Panc1 (cell line): ENCODE data around the gene PFKL. TPM values are rescaled to one million over a fixed set of nuclear protein-coding genes. Genes with fewer than 3 reads are reported as not detected.
"Not testable (repeated sequence)": the region's sequence is repeated elsewhere in the genome, so short reads cannot be mapped to it uniquely, and the experiment has no call there.

Experiments
- ATAC-seq: fragments of 200-7000 bp; cut with Tn5 transposase; 2 replicates; pipeline ENCODE4 v1.9.1; 2020; ENCODE audit warnings: mild to moderate bottlenecking, moderate library complexity
- BruUV-seq: library from RNA; stranded (reverse); fragments of 400-500 nt; replicated peaks from 2 replicates; lab custom pipeline; 2021; lab: Mats Ljungman, UMichigan
- CTCF ChIA-PET: fragments of 300-600 bp; sonication (Branson Sonifier 250); formaldehyde crosslinking; loops from one replicate; lab custom pipeline; 2022; ENCODE audit warnings: antibody characterized with exemption; lab: Charles Lee
- POLR2A ChIA-PET: fragments of 300-600 bp; sonication (Branson Sonifier 250); formaldehyde crosslinking; loops from one replicate; lab custom pipeline; 2022; ENCODE audit warnings: antibody characterized with exemption; lab: Charles Lee
- DNase-seq: peaks from one replicate; pipeline ENCODE4 v3.0.0-alpha.2; 2010; ENCODE audit warnings: low read depth, low spot score
- H3K27ac ChIP-seq: 2 replicates; pipeline ENCODE4 v1.5.1; 2011; ENCODE audit warnings: mild to moderate bottlenecking, low read length, inconsistent platforms
- H3K27me3 ChIP-seq: fragments of 200-500 bp; sonication (Bioruptor generic); 2 replicates; pipeline ENCODE4 v1.6.0; 2014; ENCODE audit warnings: low read length, inconsistent platforms; ENCODE audit not compliant: control insufficient read depth, insufficient read depth
- H3K36me3 ChIP-seq: fragments of 200-500 bp; sonication (Bioruptor generic); 2 replicates; pipeline ENCODE4 v1.5.1; 2014; ENCODE audit warnings: inconsistent platforms, mild to moderate bottlenecking, low read length, moderate library complexity; ENCODE audit not compliant: control insufficient read depth, insufficient read depth
- H3K4me1 ChIP-seq: 2 replicates; pipeline ENCODE4 v1.5.1; 2011; ENCODE audit warnings: inconsistent platforms, mild to moderate bottlenecking, low read length, moderate library complexity; ENCODE audit not compliant: control insufficient read depth, insufficient read depth
- H3K4me3 ChIP-seq, 2 experiments: 2 replicates each; pipeline ENCODE4 v1.5.1; 2011 to 2012; ENCODE audit warnings: low read depth in 2 of 2, low read length in 2 of 2, mild to moderate bottlenecking in 2 of 2, inconsistent platforms in 1 of 2, moderate library complexity in 1 of 2
- H3K9me3 ChIP-seq: fragments of 200-500 bp; sonication (Bioruptor generic); 2 replicates; pipeline ENCODE4 v1.5.1; 2014; ENCODE audit warnings: low read depth, mild to moderate bottlenecking, inconsistent platforms, low read length, moderate library complexity; ENCODE audit not compliant: control insufficient read depth, insufficient read depth
- CTCF ChIP-seq: fragments of 450-650 bp; IDR thresholded peaks from 2 replicates; pipeline ENCODE4 v1.5.1; 2017; ENCODE audit warnings: mild to moderate bottlenecking
- POLR2AphosphoS5 ChIP-seq: IDR thresholded peaks from 2 replicates; pipeline ENCODE4 v1.6.1; 2012; ENCODE audit warnings: mild to moderate bottlenecking, low read depth, low read length, moderate library complexity
- SIN3A ChIP-seq: IDR thresholded peaks from 2 replicates; pipeline ENCODE4 v1.6.1; 2012; ENCODE audit warnings: low read depth, mild to moderate bottlenecking, low read length, moderate library complexity, borderline replicate concordance; ENCODE audit not compliant: insufficient read depth
- TCF7L2 ChIP-seq: IDR thresholded peaks from 2 replicates; pipeline ENCODE4 v1.6.1; 2011; ENCODE audit warnings: mild to moderate bottlenecking, low read depth, low read length, inconsistent platforms
- in situ Hi-C: cut with HindIII; loops from 2 replicates; pipeline ENCODE4 v1.10.0; 2016; ENCODE audit warnings: low sequenced_read_pairs, low pct_unique_long_range_greater_than_20kb
- intact Hi-C: fragments of 100-400 bp; cut with micrococcal nuclease; formaldehyde crosslinking; loops from one replicate; pipeline ENCODE4 v1.10.0; 2022; ENCODE audit not compliant: unreplicated experiment
- total RNA-seq: library from RNA; stranded (reverse); gene quantifications from one replicate; pipeline ENCODE4 v1.2.1, GENCODE V29; 2021; ENCODE audit not compliant: unreplicated experiment
- TF ChIP-seq, protein P1 (sequence below), 2 experiments: IDR thresholded peaks; 2 replicates each; pipeline ENCODE4 v1.6.1; 2011 to 2012; ENCODE audit warnings: low read depth in 2 of 2, control low read depth in 1 of 2, low read length in 1 of 2, mild to moderate bottlenecking in 1 of 2, moderate library complexity in 1 of 2; ENCODE audit not compliant: insufficient read depth in 1 of 2

The PFKL gene
- total RNA-seq, 1 experiment from 2014 or later: 70.1 TPM

DNA sequence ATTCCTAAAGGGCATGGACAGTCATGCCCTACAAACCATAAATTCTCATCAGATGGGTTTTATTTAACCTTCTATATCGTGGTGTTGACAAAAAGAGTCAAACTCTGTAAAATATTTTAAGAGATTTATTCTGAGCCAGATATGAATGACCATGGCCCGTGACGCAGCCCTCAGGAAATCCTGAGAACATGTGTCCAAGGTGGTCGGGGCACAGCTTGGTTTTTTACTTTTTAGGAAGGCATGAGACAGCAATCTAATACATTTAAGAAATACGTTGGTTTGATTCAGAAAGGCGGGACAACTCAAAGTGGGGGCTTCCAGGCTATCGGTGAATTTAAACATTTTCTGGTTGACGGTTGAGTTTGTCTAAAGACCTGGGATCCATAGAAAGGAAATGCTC is 43.1 kb downstream of the PFKL start:
- BruUV-seq, intact Hi-C loops, H3K4me3 ChIP-seq, H3K4me1 ChIP-seq, POLR2A ChIA-PET, ATAC-seq, CTCF ChIA-PET, DNase-seq, H3K36me3 ChIP-seq, in situ Hi-C loops, H3K27me3 ChIP-seq, H3K9me3 ChIP-seq, H3K27ac ChIP-seq: not testable (repeated sequence)

DNA sequence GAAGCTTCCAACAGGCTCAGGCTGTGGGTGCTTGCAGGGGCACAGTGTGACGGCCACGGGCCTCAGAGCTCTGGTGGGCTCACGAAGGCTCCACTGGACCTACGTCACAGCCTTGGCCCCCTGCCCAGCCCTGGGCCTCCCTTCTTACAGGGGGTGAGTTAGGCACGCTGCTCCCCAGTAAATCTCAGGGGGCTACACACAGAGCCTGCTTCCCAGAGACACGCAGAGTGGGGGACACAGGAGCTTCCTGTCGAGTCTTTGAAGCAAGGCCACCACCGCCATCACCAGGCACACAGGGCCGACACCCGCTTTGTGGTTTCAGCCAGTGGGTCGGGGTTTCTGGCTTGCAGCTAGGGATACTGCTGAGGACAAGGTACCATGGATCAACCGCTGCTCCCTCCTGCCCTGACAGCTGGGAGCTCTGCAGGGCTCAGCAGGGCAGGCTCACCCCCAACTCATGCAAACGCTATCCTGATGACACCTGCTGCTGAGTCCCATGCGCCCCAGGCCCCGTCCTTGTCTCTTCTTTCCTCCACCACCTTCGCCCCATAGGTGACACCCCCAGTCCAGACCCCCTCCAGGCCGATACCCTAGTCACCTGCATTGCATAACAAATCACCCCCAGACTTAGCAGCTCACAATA is 44.8 kb downstream of the PFKL start:
- Histone ChIP-seq H3K4me1 (peaks cover 4% of the 10 kb centered on the region; the same call in 1 of the 2 replicates), H3K4me3 (no peak overlapping the region), H3K27ac (no peak overlapping the region), H3K27me3 (no peaks in the 10 kb centered on the region), H3K36me3 (no peaks in the 10 kb centered on the region), H3K9me3 (no peaks in the 10 kb centered on the region)
- TF ChIP-seq, protein P1, sequence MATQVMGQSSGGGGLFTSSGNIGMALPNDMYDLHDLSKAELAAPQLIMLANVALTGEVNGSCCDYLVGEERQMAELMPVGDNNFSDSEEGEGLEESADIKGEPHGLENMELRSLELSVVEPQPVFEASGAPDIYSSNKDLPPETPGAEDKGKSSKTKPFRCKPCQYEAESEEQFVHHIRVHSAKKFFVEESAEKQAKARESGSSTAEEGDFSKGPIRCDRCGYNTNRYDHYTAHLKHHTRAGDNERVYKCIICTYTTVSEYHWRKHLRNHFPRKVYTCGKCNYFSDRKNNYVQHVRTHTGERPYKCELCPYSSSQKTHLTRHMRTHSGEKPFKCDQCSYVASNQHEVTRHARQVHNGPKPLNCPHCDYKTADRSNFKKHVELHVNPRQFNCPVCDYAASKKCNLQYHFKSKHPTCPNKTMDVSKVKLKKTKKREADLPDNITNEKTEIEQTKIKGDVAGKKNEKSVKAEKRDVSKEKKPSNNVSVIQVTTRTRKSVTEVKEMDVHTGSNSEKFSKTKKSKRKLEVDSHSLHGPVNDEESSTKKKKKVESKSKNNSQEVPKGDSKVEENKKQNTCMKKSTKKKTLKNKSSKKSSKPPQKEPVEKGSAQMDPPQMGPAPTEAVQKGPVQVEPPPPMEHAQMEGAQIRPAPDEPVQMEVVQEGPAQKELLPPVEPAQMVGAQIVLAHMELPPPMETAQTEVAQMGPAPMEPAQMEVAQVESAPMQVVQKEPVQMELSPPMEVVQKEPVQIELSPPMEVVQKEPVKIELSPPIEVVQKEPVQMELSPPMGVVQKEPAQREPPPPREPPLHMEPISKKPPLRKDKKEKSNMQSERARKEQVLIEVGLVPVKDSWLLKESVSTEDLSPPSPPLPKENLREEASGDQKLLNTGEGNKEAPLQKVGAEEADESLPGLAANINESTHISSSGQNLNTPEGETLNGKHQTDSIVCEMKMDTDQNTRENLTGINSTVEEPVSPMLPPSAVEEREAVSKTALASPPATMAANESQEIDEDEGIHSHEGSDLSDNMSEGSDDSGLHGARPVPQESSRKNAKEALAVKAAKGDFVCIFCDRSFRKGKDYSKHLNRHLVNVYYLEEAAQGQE (IDR thresholded peaks at IDR 0.05; ENCODE audit: insufficient read depth in 1 of 2, low read depth in 2 of 2, low read length in 1 of 2): no peak
- TF ChIP-seq POLR2AphosphoS5 (no peak), CTCF (no peak), SIN3A (no peak), TCF7L2 (no peak)
- CTCF ChIA-PET: no interaction called here
- in situ Hi-C loops (no loop called here), intact Hi-C loops (no loop called here)
- BruUV-seq: no TSS peak
- ATAC-seq: no peak
- POLR2A ChIA-PET: no interaction called here
- DNase-seq: no peak

DNA sequence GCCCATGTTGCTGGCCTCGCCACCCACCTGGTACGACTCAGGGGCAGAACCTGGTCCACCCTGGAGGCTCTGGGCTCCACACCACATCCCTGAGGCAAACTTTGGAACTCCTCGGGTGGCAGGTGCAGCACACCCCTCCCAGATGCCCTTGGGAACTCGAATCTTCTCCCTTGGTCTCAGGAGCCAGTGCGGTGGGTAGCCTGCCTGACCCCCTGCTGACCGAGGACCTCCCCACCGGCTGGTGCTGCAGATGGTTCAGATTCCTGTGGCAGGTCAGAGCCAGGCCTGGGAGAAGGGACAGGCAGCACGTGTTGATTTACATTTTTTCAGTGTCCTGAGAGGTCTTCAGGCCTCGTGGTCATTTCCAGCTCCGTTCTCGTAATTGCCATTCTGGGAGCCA is 45.6 kb downstream of the PFKL start:
- intact Hi-C loops: no loop called here
- Histone ChIP-seq H3K27ac (no peak overlapping the region), H3K27me3 (no peaks in the 10 kb centered on the region), H3K4me1 (peaks cover under 1% of the 10 kb centered on the region; the same call in 1 of the 2 replicates), H3K9me3 (no peaks in the 10 kb centered on the region), H3K36me3 (no peaks in the 10 kb centered on the region), H3K4me3 (no peak overlapping the region)
- CTCF ChIA-PET: no interaction called here
- POLR2A ChIA-PET: no interaction called here
- ATAC-seq: no peak
- DNase-seq: no peak
- BruUV-seq: no TSS peak
- in situ Hi-C loops: no loop called here
- no peak for TF ChIP-seq TCF7L2
- no peak for TF ChIP-seq CTCF
- no peak for TF ChIP-seq SIN3A
- TF ChIP-seq POLR2AphosphoS5: no peak
- TF ChIP-seq, protein P1 (IDR thresholded peaks at IDR 0.05; ENCODE audit: insufficient read depth in 1 of 2, low read depth in 2 of 2, low read length in 1 of 2): no peak
